ENCODE data around the gene MMP17. TPM values are rescaled to one million over a fixed set of nuclear protein-coding genes. Genes with fewer than 3 reads are reported as not detected.
"Not testable (repeated sequence)": the region's sequence is repeated elsewhere in the genome, so short reads cannot be mapped to it uniquely, and the experiment has no call there.

MMP17 gene
- total and polyA plus RNA-seq, 10 of the 15 experiments (the other 5 are each of a cell fraction or from before 2014, with no cell fraction given) = 0.11 to 0.28 (median 0.23) TPM; not detected in 7

DNA sequence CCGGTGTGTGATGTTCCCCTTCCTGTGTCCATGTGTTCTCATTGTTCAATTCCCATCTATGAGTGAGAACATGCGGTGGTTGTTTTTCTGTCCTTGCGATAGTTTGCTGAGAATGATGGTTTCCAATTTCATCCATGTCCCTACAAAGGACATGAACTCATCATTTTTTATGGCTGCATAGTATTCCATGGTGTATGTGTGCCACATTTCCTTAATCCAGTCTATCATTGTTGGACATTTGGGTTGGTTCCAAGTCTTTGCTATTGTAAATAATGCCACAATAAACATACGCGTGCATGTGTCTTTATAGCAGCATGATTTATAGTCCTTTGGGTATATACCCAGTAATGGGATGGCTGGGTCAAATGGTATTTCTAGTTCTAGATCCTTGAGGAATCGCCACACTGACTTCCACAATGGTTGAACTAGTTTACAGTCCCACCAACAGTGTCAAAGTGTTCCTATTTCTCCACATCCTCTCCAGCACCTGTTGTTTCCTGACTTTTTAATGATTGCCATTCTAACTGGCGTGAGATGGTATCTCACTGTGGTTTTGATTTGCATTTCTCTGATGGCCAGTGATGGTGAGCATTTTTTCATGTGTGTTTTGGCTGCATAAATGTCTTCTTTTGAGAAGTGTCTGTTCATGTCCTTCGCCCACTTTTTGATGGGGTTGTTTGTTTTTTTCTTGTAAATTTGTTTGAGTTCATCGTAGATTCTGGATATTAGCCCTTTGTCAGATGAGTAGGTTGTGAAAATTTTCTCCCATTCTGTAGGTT is 18.5 kb upstream of the MMP17 start:
- POLR2A ChIA-PET; FAIRE-seq; RAD21 ChIA-PET (ENCODE audit: unreplicated experiment); H3K4me2 ChIP-seq (ENCODE audit: control insufficient read depth, insufficient read depth); DNase-seq (ENCODE audit: low read depth, low spot score); H3K79me2 ChIP-seq (ENCODE audit: control insufficient read depth, insufficient read depth, low read length); H4K20me1 ChIP-seq (ENCODE audit: control insufficient read depth, insufficient read depth); BruUV-seq (replicated peaks); in situ Hi-C loops (cut with MboI); H2AFZ ChIP-seq (ENCODE audit: control insufficient read depth, low read depth, low read length); H3K4me1 ChIP-seq (ENCODE audit: control insufficient read depth, insufficient read depth, low read length); H3K36me3 ChIP-seq (ENCODE audit: control insufficient read depth in 2 of 2, insufficient read depth in 2 of 2, low read length in 1 of 2); ATAC-seq; CTCF ChIA-PET; H3K4me3 ChIP-seq; H3K27me3 ChIP-seq (replicated peaks in 1 of 2; ENCODE audit: control insufficient read depth in 2 of 2, insufficient read depth in 2 of 2, low read length in 1 of 2); H3K9ac ChIP-seq (ENCODE audit: control insufficient read depth, insufficient read depth, low read length); H3K9me3 ChIP-seq (replicated peaks; ENCODE audit: control insufficient read depth, insufficient read depth, low read length); H3K27ac ChIP-seq (ENCODE audit: control insufficient read depth, insufficient read depth); intact Hi-C loops (cut with micrococcal nuclease; ENCODE audit: unreplicated experiment); SMC1A ChIA-PET (ENCODE audit: uncharacterized antibody, unreplicated experiment): not testable (repeated sequence)
- WGBS (ENCODE audit: insufficient coverage, insufficient replicate concordance, low lambda C conversion rate, missing lambda C conversion rate) = 66% methylated on average over 7 of the region's 9 CpGs

DNA sequence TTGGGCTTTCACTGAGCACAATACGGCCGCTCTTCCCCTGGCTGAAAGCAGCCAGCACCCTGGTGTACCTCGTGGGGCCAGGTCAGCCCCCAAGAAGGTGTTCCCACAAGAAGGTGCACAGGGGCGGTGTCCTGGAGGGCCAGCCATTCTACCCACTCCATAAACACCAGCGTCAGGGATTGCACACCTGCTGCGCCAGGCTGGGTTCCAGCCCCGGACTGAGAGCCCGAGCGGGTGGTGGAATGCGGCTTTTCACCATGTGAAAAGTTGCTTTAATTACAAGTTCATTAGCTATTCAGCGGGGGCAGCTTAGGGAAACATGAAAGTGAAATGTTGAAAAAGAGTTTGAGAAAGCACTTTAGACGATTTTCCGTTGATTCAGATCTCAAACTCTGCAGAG is 17.5 kb upstream of the MMP17 start:
- intact Hi-C loops (cut with micrococcal nuclease; ENCODE audit: unreplicated experiment) = no loop called here
- no peak for DNase-seq (ENCODE audit: low read depth, low spot score)
- peaks cover 4% of the 10 kb centered on the region; the same call in 1 of the 3 replicates for H3K9me3 ChIP-seq (replicated peaks; ENCODE audit: control insufficient read depth, insufficient read depth, low read length)
- no peaks in the 10 kb centered on the region for H3K4me1 ChIP-seq (ENCODE audit: control insufficient read depth, insufficient read depth, low read length)
- FAIRE-seq = no peak
- H2AFZ ChIP-seq (ENCODE audit: control insufficient read depth, low read depth, low read length) = no peak overlapping the region
- no peak overlapping the region for H3K9ac ChIP-seq (ENCODE audit: control insufficient read depth, insufficient read depth, low read length)
- H4K20me1 ChIP-seq (ENCODE audit: control insufficient read depth, insufficient read depth) = no peaks in the 10 kb centered on the region
- in situ Hi-C loops (cut with MboI) = no loop called here
- no peaks in the 10 kb centered on the region for H3K27me3 ChIP-seq (replicated peaks in 1 of 2; ENCODE audit: control insufficient read depth in 2 of 2, insufficient read depth in 2 of 2, low read length in 1 of 2)
- CTCF ChIA-PET = no interaction called here
- POLR2A ChIA-PET = no interaction called here
- no peak overlapping the region for H3K27ac ChIP-seq (ENCODE audit: control insufficient read depth, insufficient read depth)
- no peaks in the 10 kb centered on the region for H3K36me3 ChIP-seq (ENCODE audit: control insufficient read depth in 2 of 2, insufficient read depth in 2 of 2, low read length in 1 of 2)
- BruUV-seq (replicated peaks) = no TSS peak
- RAD21 ChIA-PET (ENCODE audit: unreplicated experiment) = no interaction called here
- H3K79me2 ChIP-seq (ENCODE audit: control insufficient read depth, insufficient read depth, low read length) = no peaks in the 10 kb centered on the region
- SMC1A ChIA-PET (ENCODE audit: uncharacterized antibody, unreplicated experiment) = no interaction called here
- no peak for ATAC-seq
- 82% methylated on average over 13 of the region's 13 CpGs for WGBS (ENCODE audit: insufficient coverage, insufficient replicate concordance, low lambda C conversion rate, missing lambda C conversion rate)
- H3K4me3 ChIP-seq = no peak overlapping the region
- H3K4me2 ChIP-seq (ENCODE audit: control insufficient read depth, insufficient read depth) = no peak overlapping the region
- no peak for TF ChIP-seq IRF4 (IDR thresholded peaks at IDR 0.05; ENCODE audit: low read depth, low read length)
- TF ChIP-seq ZNF217 (IDR thresholded peaks at IDR 0.05) = no peak
- no peak for TF ChIP-seq STAT3 (IDR thresholded peaks at IDR 0.05; ENCODE audit: low read depth, low read length)
- no peak for TF ChIP-seq EP300 (IDR thresholded peaks at IDR 0.05; ENCODE audit: borderline replicate concordance in 1 of 2, control insufficient read depth in 1 of 2, low read depth in 2 of 2, low read length in 2 of 2)
- no peak for TF ChIP-seq HCFC1 (IDR thresholded peaks at IDR 0.05; ENCODE audit: low read length)
- TF ChIP-seq, protein P1, sequence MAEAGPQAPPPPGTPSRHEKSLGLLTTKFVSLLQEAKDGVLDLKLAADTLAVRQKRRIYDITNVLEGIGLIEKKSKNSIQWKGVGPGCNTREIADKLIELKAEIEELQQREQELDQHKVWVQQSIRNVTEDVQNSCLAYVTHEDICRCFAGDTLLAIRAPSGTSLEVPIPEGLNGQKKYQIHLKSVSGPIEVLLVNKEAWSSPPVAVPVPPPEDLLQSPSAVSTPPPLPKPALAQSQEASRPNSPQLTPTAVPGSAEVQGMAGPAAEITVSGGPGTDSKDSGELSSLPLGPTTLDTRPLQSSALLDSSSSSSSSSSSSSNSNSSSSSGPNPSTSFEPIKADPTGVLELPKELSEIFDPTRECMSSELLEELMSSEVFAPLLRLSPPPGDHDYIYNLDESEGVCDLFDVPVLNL (IDR thresholded peaks at IDR 0.05; ENCODE audit: low read depth, low read length) = no peak
- TF ChIP-seq CHD4 (IDR thresholded peaks at IDR 0.05) = no peak
- TF ChIP-seq, protein P2, sequence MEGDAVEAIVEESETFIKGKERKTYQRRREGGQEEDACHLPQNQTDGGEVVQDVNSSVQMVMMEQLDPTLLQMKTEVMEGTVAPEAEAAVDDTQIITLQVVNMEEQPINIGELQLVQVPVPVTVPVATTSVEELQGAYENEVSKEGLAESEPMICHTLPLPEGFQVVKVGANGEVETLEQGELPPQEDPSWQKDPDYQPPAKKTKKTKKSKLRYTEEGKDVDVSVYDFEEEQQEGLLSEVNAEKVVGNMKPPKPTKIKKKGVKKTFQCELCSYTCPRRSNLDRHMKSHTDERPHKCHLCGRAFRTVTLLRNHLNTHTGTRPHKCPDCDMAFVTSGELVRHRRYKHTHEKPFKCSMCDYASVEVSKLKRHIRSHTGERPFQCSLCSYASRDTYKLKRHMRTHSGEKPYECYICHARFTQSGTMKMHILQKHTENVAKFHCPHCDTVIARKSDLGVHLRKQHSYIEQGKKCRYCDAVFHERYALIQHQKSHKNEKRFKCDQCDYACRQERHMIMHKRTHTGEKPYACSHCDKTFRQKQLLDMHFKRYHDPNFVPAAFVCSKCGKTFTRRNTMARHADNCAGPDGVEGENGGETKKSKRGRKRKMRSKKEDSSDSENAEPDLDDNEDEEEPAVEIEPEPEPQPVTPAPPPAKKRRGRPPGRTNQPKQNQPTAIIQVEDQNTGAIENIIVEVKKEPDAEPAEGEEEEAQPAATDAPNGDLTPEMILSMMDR (IDR thresholded peaks at IDR 0.05 in 2 of 3, conservative IDR thresholded peaks at IDR 0.05 in 1 of 3; ENCODE audit: control insufficient read depth in 2 of 3, extremely low read depth in 1 of 3, insufficient read depth in 1 of 3, low read depth in 3 of 3, low read length in 3 of 3) = no peak
- TF ChIP-seq CREB1 (IDR thresholded peaks at IDR 0.05; ENCODE audit: low read depth) = no peak

Data from GM12878 (cell line).